Activated CD4-positive, alpha-beta T cell treated with anti-CD3 and anti-CD28 coated beads, Interleukin-2, amount 50 U/mL, for 1 hour (primary cell): Measurements from ENCODE around the gene VILL.
"Not testable (repeated sequence)": the region's sequence is repeated elsewhere in the genome, so short reads cannot be mapped to it uniquely, and the experiment has no call there.

Source experiments
- DNase-seq: peaks from one replicate; pipeline ENCODE4 v3.0.0-alpha.2; 2020

VILL gene

GRCh38 chr3:38039899-38040261 is 49.3 kb downstream of the VILL start:
- DNase-seq = peak; percentile 55

DNA sequence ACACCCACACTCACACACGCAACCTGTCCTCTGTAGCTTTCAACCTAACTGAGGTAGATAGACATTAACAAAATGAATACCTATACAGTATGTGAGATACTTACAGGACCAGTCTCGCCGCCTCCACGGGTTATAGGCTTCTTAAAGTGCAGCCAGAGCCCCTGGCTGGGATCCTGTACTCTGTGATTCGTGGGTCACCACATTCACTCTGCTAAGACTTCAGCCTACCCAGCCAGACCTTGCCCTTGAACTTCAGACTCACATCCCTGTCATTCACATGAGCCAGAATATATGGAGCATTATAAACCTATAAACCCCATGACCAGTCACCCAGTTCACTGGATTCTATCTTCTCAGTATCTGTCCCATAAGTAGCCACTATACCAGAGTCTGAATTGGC is 49.8 kb downstream of the VILL start:
- no peak for DNase-seq

DNA sequence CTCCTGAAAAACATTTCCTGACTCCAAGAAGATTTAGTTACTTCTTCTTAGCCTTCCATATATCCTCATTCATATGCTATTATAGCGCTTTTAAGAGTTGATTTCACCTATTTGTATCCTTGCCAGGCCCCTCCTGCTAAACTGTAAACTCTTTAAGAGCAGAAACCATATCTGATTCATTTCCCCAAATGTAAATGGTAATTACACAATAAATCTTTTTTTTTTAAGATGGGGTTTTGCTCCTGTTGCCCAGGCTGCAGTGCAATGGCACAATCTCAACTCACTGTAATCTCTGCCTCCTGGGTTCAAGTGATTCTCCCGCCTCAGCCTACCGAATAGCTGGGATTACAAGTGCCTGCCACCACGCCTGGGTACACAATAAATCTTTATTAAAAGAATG is 52.9 kb downstream of the VILL start:
- no peak for DNase-seq

- no peak for DNase-seq
Observed at GRCh38 chr3:38046027-38046426, 55.4 kb downstream of the VILL start.

DNA sequence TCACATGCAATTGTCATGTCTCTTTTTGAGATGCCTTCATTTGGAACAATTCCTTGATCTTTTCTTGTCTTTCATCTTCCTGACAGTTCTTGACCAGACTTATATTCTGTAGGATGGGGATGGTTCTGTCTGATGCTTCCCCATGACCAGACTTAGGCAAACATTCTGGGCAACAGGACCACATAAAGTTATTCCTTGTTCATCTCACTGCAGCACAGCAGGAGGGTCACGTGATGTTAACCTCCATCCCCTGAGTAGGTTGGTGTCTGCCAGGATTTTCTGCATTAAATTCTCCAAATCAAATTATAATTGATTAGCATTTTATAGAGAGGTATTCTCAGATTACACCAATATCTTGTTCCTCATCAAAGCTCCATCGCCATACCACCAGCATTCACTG is 56.2 kb downstream of the VILL start:
- no peak for DNase-seq

- no peak for DNase-seq
Observed at GRCh38 chr3:38047896-38048295, 57.3 kb downstream of the VILL start.

DNA sequence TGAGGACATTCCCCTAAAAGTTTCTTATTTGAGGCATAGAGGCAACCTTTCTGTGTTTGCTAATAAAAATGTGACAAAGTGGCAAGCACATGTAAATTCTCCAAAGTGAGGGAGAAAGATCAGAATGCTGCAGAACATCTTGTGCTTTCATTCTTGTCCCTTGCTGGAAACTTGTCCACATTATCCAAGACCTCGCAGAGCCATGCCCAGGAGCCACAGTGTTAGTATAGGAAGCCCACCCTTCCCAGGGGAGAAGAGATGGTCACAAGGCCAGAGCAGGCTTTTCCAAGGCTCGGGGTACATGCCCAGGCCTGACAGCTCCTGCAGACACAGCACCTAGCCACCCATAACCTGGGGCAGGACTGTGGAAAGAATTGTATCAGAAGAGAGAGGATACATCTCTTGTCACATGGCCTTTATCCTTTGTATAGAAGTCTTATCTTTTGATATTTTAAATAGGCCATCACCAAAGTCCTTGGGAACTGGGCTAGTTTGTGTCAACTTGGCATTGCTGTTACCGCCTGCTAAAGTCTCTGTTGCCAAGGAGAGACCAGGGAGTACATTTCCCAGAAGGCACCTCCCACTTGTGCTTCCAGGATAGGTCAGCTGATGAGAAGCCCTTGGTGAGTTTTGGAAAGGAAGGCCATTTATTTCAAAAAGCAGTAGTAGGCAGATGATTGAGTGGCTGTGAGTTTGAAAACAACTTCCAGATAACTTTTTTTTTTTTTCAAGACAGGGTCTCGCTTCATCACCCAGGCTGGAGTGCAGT is 59.0 kb downstream of the VILL start:
- no peak for DNase-seq

DNA sequence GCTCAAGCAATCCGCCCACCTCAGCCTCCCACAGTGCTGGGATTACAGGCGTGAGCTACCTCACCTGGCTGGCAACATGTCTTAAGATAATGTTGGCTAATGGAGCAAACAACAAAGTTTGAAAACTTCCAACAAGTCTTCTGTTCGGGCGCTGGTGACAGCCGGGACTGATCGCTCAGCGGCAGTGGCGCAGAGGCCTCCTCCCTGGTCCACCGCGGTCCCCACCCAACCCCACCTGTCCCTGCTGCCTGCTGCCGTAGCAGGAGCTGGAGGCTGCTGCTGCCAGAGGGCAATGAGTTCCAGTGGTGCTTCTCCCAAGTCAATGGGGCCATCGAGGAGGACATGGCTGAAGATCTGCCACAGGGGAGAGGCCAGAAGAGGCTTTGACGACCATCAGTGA is 60.5 kb downstream of the VILL start:
- no peak for DNase-seq

GRCh38 chr3:38053286-38053685 is 62.7 kb downstream of the VILL start:
- not testable (repeated sequence) for DNase-seq

DNA sequence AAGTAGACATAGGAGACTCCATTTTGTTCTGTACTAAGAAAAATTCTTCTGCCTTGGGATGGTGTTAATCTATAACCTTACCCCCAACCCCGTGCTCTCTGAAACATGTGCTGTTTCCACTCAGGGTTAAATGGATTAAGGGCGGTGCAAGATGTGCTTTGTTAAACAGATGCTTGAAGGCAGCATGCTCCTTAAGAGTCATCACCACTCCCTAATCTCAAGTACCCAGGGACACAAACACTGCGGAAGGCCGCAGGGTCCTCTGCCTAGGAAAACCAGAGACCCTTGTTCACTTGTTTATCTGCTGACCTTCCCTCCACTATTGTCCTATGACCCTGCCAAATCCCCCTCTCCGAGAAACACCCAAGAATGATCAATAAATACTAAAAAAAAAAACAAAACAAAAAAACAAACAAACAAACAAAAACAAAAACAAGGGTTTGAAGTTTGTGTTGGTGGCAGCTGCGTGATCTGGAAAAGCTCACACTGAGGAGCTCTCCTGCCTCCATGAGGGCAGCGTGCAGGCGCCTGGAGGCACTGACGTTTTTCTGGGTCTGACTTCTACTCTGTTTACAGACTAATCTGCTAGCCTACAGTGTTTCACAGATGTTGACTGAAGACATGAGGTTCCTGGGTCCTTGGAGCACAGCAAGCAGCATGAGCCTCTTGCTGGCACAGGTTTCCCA is 63.4 kb downstream of the VILL start:
- DNase-seq = not testable (repeated sequence)

GRCh38 chr3:38054499-38055001 is 64.0 kb downstream of the VILL start:
- no peak for DNase-seq
